Erythroblast (primary cell): ENCODE results near the gene LTBP3.

ENCODE experiments used
- GATA1 ChIP-seq: IDR thresholded peaks from 2 replicates; pipeline ENCODE4 v1.6.1; 2011; ENCODE audit warnings: low read depth, mild to moderate bottlenecking, control low read depth, low read length, moderate library complexity
- POLR2A ChIP-seq: IDR thresholded peaks from 2 replicates; pipeline ENCODE4 v1.6.1; 2011; ENCODE audit warnings: mild to moderate bottlenecking, low read length

- TF ChIP-seq POLR2A (no peak), GATA1 (no peak)
Observed at GRCh38 chr11:65525546-65526480, 32.3 kb downstream of the LTBP3 start.
